Endothelial cell of umbilical vein (primary cell): Measurements from ENCODE around the gene MAD2L2. TPM values are rescaled to one million over a fixed set of nuclear protein-coding genes. Genes with fewer than 3 reads are reported as not detected.

ENCODE experiments used
- BruUV-seq: library from RNA; stranded (reverse); fragments of 400-500 nt; replicated peaks from 2 replicates; lab custom pipeline; 2021; lab: Mats Ljungman, UMichigan
- CTCF ChIA-PET: fragments of 300-600, 350-600 bp; sonication (Branson Sonifier 250); formaldehyde crosslinking; loops from one replicate; lab custom pipeline; 2021; ENCODE audit warnings: antibody characterized with exemption, inconsistent platforms; lab: Charles Lee
- POLR2A ChIA-PET: fragments of 300-600, 350-600 bp; sonication (Branson Sonifier 250); formaldehyde crosslinking; loops from one replicate; lab custom pipeline; 2021; ENCODE audit warnings: antibody characterized with exemption, inconsistent platforms; lab: Charles Lee
- DNase-seq: peaks from one replicate; pipeline ENCODE4 v3.0.0-alpha.2; 2011; ENCODE audit warnings: low read depth, low spot score
- FAIRE-seq: peaks from 2 replicates; lab custom pipeline; 2011; peaks lifted over from hg19 to GRCh38; lab: Jason Lieb, UNC
- H2AFZ ChIP-seq: 2 replicates; pipeline ENCODE4 v1.6.0; 2012; ENCODE audit warnings: low read depth, low read length, control low read depth, inconsistent platforms
- H3K27ac ChIP-seq: 2 replicates; pipeline ENCODE4 v1.5.1; 2011; ENCODE audit warnings: low read depth, mild to moderate bottlenecking, control low read depth, low read length, moderate library complexity; ENCODE audit not compliant: insufficient read depth
- H3K27me3 ChIP-seq, 2 experiments: 2 replicates each; pipeline versions ENCODE4 v1.6.0 to v1.6.1; 2011; ENCODE audit warnings: low read length in 2 of 2, mixed read lengths in 1 of 2; ENCODE audit not compliant: control insufficient read depth in 2 of 2, insufficient read depth in 2 of 2
- H3K36me3 ChIP-seq, 2 experiments: 2 replicates in 1 of 2; 3 replicates in 1 of 2; pipeline ENCODE4 v1.5.1; 2011; ENCODE audit warnings: low read length in 2 of 2, mild to moderate bottlenecking in 1 of 2, moderate library complexity in 1 of 2; ENCODE audit not compliant: control insufficient read depth in 2 of 2, insufficient read depth in 2 of 2; ENCODE audit errors: extremely low read depth in 1 of 2
- H3K4me1 ChIP-seq: 3 replicates; pipeline ENCODE4 v1.5.1; 2011; ENCODE audit warnings: mild to moderate bottlenecking, low read length; ENCODE audit not compliant: control insufficient read depth, insufficient read depth; ENCODE audit errors: extremely low read depth
- H3K4me2 ChIP-seq: 2 replicates; pipeline ENCODE4 v1.6.1; 2011; ENCODE audit warnings: low read length, control low read depth, mixed read lengths; ENCODE audit not compliant: insufficient read depth
- H3K4me3 ChIP-seq, 3 experiments: fragments of 200-600 bp in 1 of 3; sonication (generic), shearing (Covaris generic) in 1 of 3; replicated peaks in 1 of 3; 2 replicates each; pipeline ENCODE4 v1.5.1; 2011 to 2016; ENCODE audit warnings: control low read depth in 3 of 3, low read length in 3 of 3, mild to moderate bottlenecking in 2 of 3, inconsistent platforms in 1 of 3, low read depth in 1 of 3, moderate library complexity in 1 of 3; ENCODE audit not compliant: insufficient read depth in 1 of 3
- H3K79me2 ChIP-seq: 2 replicates; pipeline ENCODE4 v1.6.0; 2012; ENCODE audit warnings: low read length, inconsistent platforms; ENCODE audit not compliant: control insufficient read depth, insufficient read depth
- H3K9ac ChIP-seq: replicated peaks from 2 replicates; pipeline ENCODE3; 2011; ENCODE audit warnings: low read length, control low read depth; ENCODE audit not compliant: insufficient read depth; ENCODE audit errors: extremely low read depth
- H3K9me1 ChIP-seq: replicated peaks from 3 replicates; pipeline ENCODE4 v1.6.0; 2011; ENCODE audit warnings: mild to moderate bottlenecking, low read length; ENCODE audit not compliant: control insufficient read depth, insufficient read depth; ENCODE audit errors: extremely low read depth
- H3K9me3 ChIP-seq: replicated peaks from 2 replicates; pipeline ENCODE4 v1.5.1; 2012; ENCODE audit warnings: low read length, inconsistent platforms; ENCODE audit not compliant: control insufficient read depth, insufficient read depth
- H4K20me1 ChIP-seq: replicated peaks from 2 replicates; pipeline ENCODE3; 2011; ENCODE audit warnings: mild to moderate bottlenecking, low read length; ENCODE audit not compliant: control insufficient read depth, insufficient read depth; ENCODE audit errors: extremely low read depth
- CTCF ChIP-seq, 2 donors: IDR thresholded peaks; 1 replicate in 1 of 2; 2 replicates in 1 of 2; pipeline ENCODE4 v1.5.1; 2011; ENCODE audit warnings: low read length in 2 of 2, mild to moderate bottlenecking in 2 of 2, moderate library complexity in 2 of 2, control low read depth in 1 of 2, inconsistent platforms in 1 of 2, low read depth in 1 of 2; ENCODE audit not compliant: insufficient read depth in 1 of 2; ENCODE audit errors: extremely low read depth in 1 of 2
- EZH2 ChIP-seq: IDR thresholded peaks from 2 replicates; pipeline ENCODE4 v1.6.1; 2012; ENCODE audit warnings: borderline replicate concordance, low read depth, mild to moderate bottlenecking, moderate library complexity, low read length, inconsistent platforms; ENCODE audit not compliant: severe bottlenecking
- FOS ChIP-seq: IDR thresholded peaks from 2 replicates; pipeline ENCODE4 v1.6.1; 2011; ENCODE audit warnings: mild to moderate bottlenecking, low read length, moderate library complexity, borderline replicate concordance; ENCODE audit not compliant: insufficient read depth
- GATA2 ChIP-seq: IDR thresholded peaks from 2 replicates; pipeline ENCODE4 v1.7.0; 2011; ENCODE audit warnings: low read depth, mild to moderate bottlenecking, moderate library complexity, mixed read lengths, low read length; ENCODE audit not compliant: insufficient read length, insufficient read depth
- JUN ChIP-seq: IDR thresholded peaks from 2 replicates; pipeline ENCODE4 v1.6.1; 2011; ENCODE audit warnings: borderline replicate concordance, low read depth; ENCODE audit not compliant: insufficient read length, insufficient read depth
- MAX ChIP-seq: IDR thresholded peaks from 2 replicates; pipeline ENCODE4 v1.6.1; 2011; ENCODE audit not compliant: insufficient read depth, insufficient read length
- MYC ChIP-seq: IDR thresholded peaks from one replicate; pipeline ENCODE4 v1.6.1; 2011; ENCODE audit warnings: mild to moderate bottlenecking, low read depth, low read length
- POLR2A ChIP-seq: IDR thresholded peaks from 2 replicates; pipeline ENCODE4 v1.6.1; 2012; ENCODE audit warnings: low read depth, mild to moderate bottlenecking, control low read depth, low read length
- POLR2AphosphoS5 ChIP-seq: IDR thresholded peaks from 2 replicates; pipeline ENCODE4 v1.6.1; 2012; ENCODE audit warnings: low read depth, mild to moderate bottlenecking, control low read depth, low read length, moderate library complexity; ENCODE audit not compliant: insufficient read depth
- dilution Hi-C: fragments of 300-500 bp; cut with MboI; formaldehyde crosslinking; loops from one replicate; pipeline ENCODE4 v1.15.0; 2019; ENCODE audit warnings: low sequenced_read_pairs; ENCODE audit not compliant: extremely low pct_ligation_motif_present
- intact Hi-C: fragments of 100-400 bp; cut with micrococcal nuclease; formaldehyde crosslinking; loops from one replicate; pipeline ENCODE4 v1.10.0; 2022
- polyA plus RNA-seq, 4 experiments: library from polyadenylated mRNA; depleted of rRNA in 3 of 4; stranded (reverse) in 3 of 4; unstranded in 1 of 4; fragments of >200 nt; gene quantifications; 2 replicates each; pipeline versions ENCODE4 v1.2.1 to v1.2.3, GENCODE V29; 2011 to 2012; ENCODE audit warnings: missing spikeins in 1 of 4
- total RNA-seq: library from RNA; stranded (reverse); gene quantifications from 2 replicates; pipeline ENCODE4 v1.2.3, GENCODE V29; 2021

The MAD2L2 gene
- total and polyA plus RNA-seq, 2 donors (not counting 3 experiments of a cell fraction or from before 2014, with no cell fraction given), result 35.9 to 74.2 TPM

- FAIRE-seq (no peak), DNase-seq (peak; percentile 26)
- no peak overlapping the region for H3K9ac ChIP-seq
- H3K27me3 ChIP-seq, result no peaks in the 10 kb centered on the region
- intact Hi-C loops, result no loop called here
- dilution Hi-C loops, result no loop called here
- no peaks in the 10 kb centered on the region for H3K9me1 ChIP-seq
- no peaks in the 10 kb centered on the region for H3K79me2 ChIP-seq
- H3K9me3 ChIP-seq, result no peaks in the 10 kb centered on the region
- TF ChIP-seq MAX (no peak), FOS (no peak), MYC (no peak), GATA2 (no peak), POLR2A (no peak), POLR2AphosphoS5 (no peak), JUN (no peak), CTCF (IDR thresholded peaks at IDR 0.05; ENCODE audit: extremely low read depth in 1 of 2, insufficient read depth in 1 of 2, low read depth in 1 of 2, low read length in 2 of 2) (no peak), EZH2 (no peak)
- no peak overlapping the region for H3K27ac ChIP-seq
- no peaks in the 10 kb centered on the region for H3K4me1 ChIP-seq
- CTCF ChIA-PET, result no interaction called here
- BruUV-seq, result no TSS peak
- POLR2A ChIA-PET, result no interaction called here
- no peak overlapping the region for H2AFZ ChIP-seq
- H3K4me2 ChIP-seq, result no peak overlapping the region
- peaks cover 0 to 14% of the 10 kb centered on the region in 2 experiments for H3K36me3 ChIP-seq
- H4K20me1 ChIP-seq, result no peaks in the 10 kb centered on the region
- H3K4me3 ChIP-seq, result no peak overlapping the region
Measured at GRCh38 chr1:11671544-11672286, 9.2 kb downstream of the MAD2L2 start.
